Measurements from ENCODE around the gene NYNRIN.

NYNRIN gene

GRCh38 chr14:24392325-24393091, 6.3 kb upstream of the NYNRIN start:
- DNase-seq = no peak

GRCh38 chr14:24394275-24394674, 4.5 kb upstream of the NYNRIN start:
- DNase-seq = no peak

- no peak for DNase-seq
Measured at GRCh38 chr14:24395609-24396582, 2.9 kb upstream of the NYNRIN start.

- no peak for DNase-seq
Measured at GRCh38 chr14:24397639-24398292, 1.0 kb upstream of the NYNRIN start.

GRCh38 chr14:24398293-24398652, 530 bp upstream of the NYNRIN start:
- peak; percentile 42 for DNase-seq

- no peak for DNase-seq
Measured at GRCh38 chr14:24399447-24399822, 632 bp downstream of the NYNRIN start.

- no peak for DNase-seq
Measured at GRCh38 chr14:24399999-24400718, 1.4 kb downstream of the NYNRIN start.

- DNase-seq = no peak
Measured at GRCh38 chr14:24401810-24402702, 3.3 kb downstream of the NYNRIN start.

GRCh38 chr14:24403294-24403998, 4.6 kb downstream of the NYNRIN start:
- DNase-seq = no peak

- DNase-seq = no peak
Measured at GRCh38 chr14:24404814-24405213, 6.0 kb downstream of the NYNRIN start.

- DNase-seq = no peak
Measured at GRCh38 chr14:24406416-24406815, 7.6 kb downstream of the NYNRIN start.

GRCh38 chr14:24407608-24408325, 9.0 kb downstream of the NYNRIN start:
- DNase-seq = no peak

GRCh38 chr14:24408764-24409163, 10.0 kb downstream of the NYNRIN start:
- DNase-seq = no peak

GRCh38 chr14:24409192-24409591, 10.4 kb downstream of the NYNRIN start:
- no peak for DNase-seq

GRCh38 chr14:24409956-24410355, 11.2 kb downstream of the NYNRIN start:
- no peak for DNase-seq

GRCh38 chr14:24411443-24412389, 12.9 kb downstream of the NYNRIN start:
- DNase-seq = peak; percentile 66

- no peak for DNase-seq
Measured at GRCh38 chr14:24414077-24414476, 15.3 kb downstream of the NYNRIN start.

GRCh38 chr14:24414732-24415420, 16.1 kb downstream of the NYNRIN start:
- DNase-seq = no peak

All from NCI-H82 (cell line).